ENCODE results near the gene TEK.

GRCh38 chr9:27206041-27206440, 97.0 kb downstream of the TEK start:
- TF ChIP-seq EP300 (IDR thresholded peaks at IDR 0.05), result no peak
- no peak for TF ChIP-seq POLR2AphosphoS5 (IDR thresholded peaks at IDR 0.05)

Data from stomach (tissue), 4 donors.